GM23338 (cell line): ENCODE measurements around the gene SPECC1. TPM values are rescaled to one million over a fixed set of nuclear protein-coding genes. Genes with fewer than 3 reads are reported as not detected.

Experiments
- ATAC-seq: fragments of 200-7000 bp; cut with Tn5 transposase; 3 replicates; pipeline ENCODE4 v1.9.1; 2020
- DNase-seq: peaks from one replicate; pipeline ENCODE4 v3.0.0-alpha.2; 2015; ENCODE audit warnings: low spot score
- H2AFZ ChIP-seq: fragments of 200-600 bp; sonication (generic); 2 replicates; pipeline ENCODE4 v1.8.0; 2016; ENCODE audit warnings: antibody characterized with exemption, mild to moderate bottlenecking, moderate library complexity
- H3F3A ChIP-seq: fragments of 200-600 bp; sonication (generic); replicated peaks from 2 replicates; pipeline ENCODE4 v1.8.0; 2017; ENCODE audit warnings: antibody characterized with exemption, mixed run types, low read depth
- H3K27ac ChIP-seq: fragments of 200-600 bp; sonication (generic); 2 replicates; pipeline ENCODE4 v1.6.1; 2016; ENCODE audit warnings: low read depth
- H3K27me3 ChIP-seq: fragments of 200-600 bp; sonication (generic); 2 replicates; pipeline ENCODE4 v1.8.0; 2016; ENCODE audit warnings: mild to moderate bottlenecking, mixed run types, moderate library complexity; ENCODE audit not compliant: insufficient read depth
- H3K36me3 ChIP-seq: fragments of 200-600 bp; sonication (generic); 2 replicates; pipeline ENCODE4 v1.8.0; 2016; ENCODE audit warnings: mild to moderate bottlenecking; ENCODE audit not compliant: insufficient read depth
- H3K4me1 ChIP-seq: fragments of 200-600 bp; sonication (generic); 2 replicates; pipeline ENCODE4 v1.8.0; 2016; ENCODE audit warnings: mild to moderate bottlenecking, moderate library complexity; ENCODE audit not compliant: insufficient read depth
- H3K4me2 ChIP-seq: fragments of 200-600 bp; sonication (generic); 2 replicates; pipeline ENCODE4 v1.7.1; 2017; ENCODE audit warnings: mixed run types
- H3K4me3 ChIP-seq: fragments of 200-600 bp; sonication (generic); 2 replicates; pipeline ENCODE4 v1.6.1; 2016; ENCODE audit warnings: mixed run types
- H3K79me2 ChIP-seq: fragments of 200-600 bp; sonication (generic); replicated peaks from 2 replicates; pipeline ENCODE4 v1.8.0; 2017; ENCODE audit warnings: mild to moderate bottlenecking; ENCODE audit not compliant: insufficient read depth
- H3K9me2 ChIP-seq: fragments of 200-600 bp; sonication (generic); 2 replicates; pipeline ENCODE4 v1.8.0; 2017; ENCODE audit not compliant: insufficient read depth
- H4K20me1 ChIP-seq: fragments of 200-600 bp; sonication (generic); replicated peaks from 2 replicates; pipeline ENCODE4 v1.8.0; 2017; ENCODE audit warnings: mild to moderate bottlenecking; ENCODE audit not compliant: insufficient read depth
- H3K27ac Mint-ChIP-seq: 2 replicates; pipeline ENCODE4 v1.8.0; 2020; ENCODE audit warnings: inconsistent platforms, mild to moderate bottlenecking, moderate library complexity, mixed read lengths
- H3K27me3 Mint-ChIP-seq: 3 replicates; pipeline ENCODE4 v1.8.0; 2022; ENCODE audit warnings: low read depth, mild to moderate bottlenecking, moderate library complexity, mixed read lengths, inconsistent platforms; ENCODE audit not compliant: insufficient read depth, poor library complexity
- H3K36me3 Mint-ChIP-seq: 3 replicates; pipeline ENCODE4 v1.8.0; 2021; ENCODE audit warnings: low read depth, mild to moderate bottlenecking, inconsistent platforms, moderate library complexity, mixed read lengths
- H3K4me1 Mint-ChIP-seq: 3 replicates; pipeline ENCODE4 v1.8.0; 2020; ENCODE audit warnings: mild to moderate bottlenecking, inconsistent platforms, mixed read lengths
- H3K4me3 Mint-ChIP-seq: 3 replicates; pipeline ENCODE4 v1.8.0; 2021; ENCODE audit warnings: moderate library complexity, mild to moderate bottlenecking, inconsistent platforms, mixed read lengths
- H3K9me3 Mint-ChIP-seq: 3 replicates; pipeline ENCODE4 v1.8.0; 2020; ENCODE audit warnings: moderate library complexity, mild to moderate bottlenecking, inconsistent platforms, mixed read lengths
- CREB1 ChIP-seq: fragments of 250-450 bp; sonication (Bioruptor Pico); IDR thresholded peaks from 2 replicates; pipeline ENCODE4 v1.5.0; 2020; ENCODE audit warnings: low read depth, mild to moderate bottlenecking, moderate library complexity
- CTCF ChIP-seq, 2 experiments: fragments of 200-600 bp in 1 of 2; sonication (generic) in 1 of 2; conservative IDR thresholded peaks; 2 replicates each; pipeline versions ENCODE4 v1.5.1 to v1.6.1; 2016 to 2017; ENCODE audit warnings: antibody characterized with exemption in 2 of 2, low read depth in 2 of 2, mild to moderate bottlenecking in 2 of 2, moderate library complexity in 1 of 2
- ETS1 ChIP-seq: IDR thresholded peaks from 2 replicates; pipeline ENCODE4 v1.6.1; 2016; ENCODE audit warnings: antibody characterized with exemption
- EZH2 ChIP-seq: fragments of 200-600 bp; sonication (generic); IDR thresholded peaks from one replicate; pipeline ENCODE4 v1.8.0; 2017; ENCODE audit warnings: antibody characterized with exemption, mild to moderate bottlenecking, low read depth; ENCODE audit not compliant: unreplicated experiment
- POLR2AphosphoS5 ChIP-seq: IDR thresholded peaks from 2 replicates; pipeline ENCODE4 v1.6.1; 2016; ENCODE audit warnings: antibody characterized with exemption, low read depth
- REST ChIP-seq: IDR thresholded peaks from one replicate; pipeline ENCODE4 v1.6.1; 2018; ENCODE audit warnings: antibody characterized with exemption; ENCODE audit not compliant: unreplicated experiment
- STAT1 ChIP-seq: IDR thresholded peaks from one replicate; pipeline ENCODE4 v1.6.1; 2016; ENCODE audit warnings: antibody characterized with exemption; ENCODE audit not compliant: unreplicated experiment
- ZNF114 ChIP-seq: fragments of 250-450 bp; sonication (Bioruptor Pico); IDR thresholded peaks from 2 replicates; pipeline ENCODE4 v1.5.0; 2020; ENCODE audit warnings: mild to moderate bottlenecking, moderate library complexity
- ZNF462 ChIP-seq: fragments of 250-450 bp; sonication (Bioruptor Pico); IDR thresholded peaks from 2 replicates; pipeline ENCODE4 v1.5.0; 2020; ENCODE audit warnings: mild to moderate bottlenecking, moderate library complexity
- polyA plus RNA-seq: library from polyadenylated mRNA; unstranded; fragments of >200 nt; fragmentation: Nextera tagmentation; extraction: Ambion mirVana; gene quantifications from 2 replicates; pipeline ENCODE4 v1.2.1, GENCODE V29; 2016
- total RNA-seq: library from RNA; depleted of rRNA; stranded (reverse); fragments of >200 nt; shearing (Covaris generic); gene quantifications from 2 replicates; pipeline ENCODE4 v1.2.3, GENCODE V29; 2014

The SPECC1 gene
- total and polyA plus RNA-seq, 2 experiments from 2014 or later = 42.6 to 101 TPM

GRCh38 chr17:20171741-20172365, 162.7 kb downstream of the SPECC1 start:
- Histone ChIP-seq H4K20me1 (peaks cover 14% of the 10 kb centered on the region), H3K9me2 (no peaks in the 10 kb centered on the region), H2AFZ (no peak overlapping the region), H3K27ac (0 out of 2 replicates have a peak overlapping the region, but pooled peaks have one; percentile 36), H3K36me3 (no peaks in the 10 kb centered on the region), H3K4me2 (peak overlapping the region; percentile 19; the same call in 1 of the 2 replicates), H3K27me3 (no peaks in the 10 kb centered on the region), H3F3A (no peaks in the 10 kb centered on the region; the same call in 1 of the 2 replicates), H3K79me2 (peaks cover 100% of the 10 kb centered on the region), H3K4me3 (no peak overlapping the region), H3K4me1 (peaks cover 67% of the 10 kb centered on the region)
- Mint-ChIP-seq H3K4me3 (no peak overlapping the region), H3K27me3 (peaks cover 7% of the 10 kb centered on the region), H3K36me3 (no peaks in the 10 kb centered on the region), H3K27ac (peak overlapping the region; percentile 15), H3K9me3 (no peaks in the 10 kb centered on the region; the same call in 2 of the 3 replicates), H3K4me1 (peaks cover 58% of the 10 kb centered on the region)
- TF ChIP-seq STAT1 = no peak
- no peak for TF ChIP-seq REST
- TF ChIP-seq EZH2 = no peak
- TF ChIP-seq ZNF114 (CRISPR knock-in tag) = no peak
- no peak for TF ChIP-seq ETS1
- TF ChIP-seq ZNF462 = no peak
- no peak for TF ChIP-seq POLR2AphosphoS5
- TF ChIP-seq CTCF (conservative IDR thresholded peaks at IDR 0.05; ENCODE audit: low read depth in 2 of 2) = no peak
- no peak for TF ChIP-seq CREB1 (CRISPR knock-in tag)
- DNase-seq (no peak), ATAC-seq (peak; percentile 20)
